OCI-LY7 (cell line): ENCODE measurements around the gene COL8A1.

Source experiments
- EZH2phosphoT487 ChIP-seq: fragments of 200-600 bp; sonication (generic); IDR thresholded peaks from 2 replicates; pipeline ENCODE4 v1.6.1; 2018; ENCODE audit warnings: low read depth, borderline replicate concordance, mild to moderate bottlenecking, mixed run types, antibody characterized with exemption, low read length, moderate library complexity, mixed read lengths
- TF ChIP-seq, protein P1 (sequence below): fragments of 200-600 bp; sonication (generic); conservative IDR thresholded peaks from 2 replicates; pipeline ENCODE4 v1.5.1; 2014; ENCODE audit warnings: mild to moderate bottlenecking, antibody characterized with exemption, low read length, moderate library complexity, mixed read lengths

DNA sequence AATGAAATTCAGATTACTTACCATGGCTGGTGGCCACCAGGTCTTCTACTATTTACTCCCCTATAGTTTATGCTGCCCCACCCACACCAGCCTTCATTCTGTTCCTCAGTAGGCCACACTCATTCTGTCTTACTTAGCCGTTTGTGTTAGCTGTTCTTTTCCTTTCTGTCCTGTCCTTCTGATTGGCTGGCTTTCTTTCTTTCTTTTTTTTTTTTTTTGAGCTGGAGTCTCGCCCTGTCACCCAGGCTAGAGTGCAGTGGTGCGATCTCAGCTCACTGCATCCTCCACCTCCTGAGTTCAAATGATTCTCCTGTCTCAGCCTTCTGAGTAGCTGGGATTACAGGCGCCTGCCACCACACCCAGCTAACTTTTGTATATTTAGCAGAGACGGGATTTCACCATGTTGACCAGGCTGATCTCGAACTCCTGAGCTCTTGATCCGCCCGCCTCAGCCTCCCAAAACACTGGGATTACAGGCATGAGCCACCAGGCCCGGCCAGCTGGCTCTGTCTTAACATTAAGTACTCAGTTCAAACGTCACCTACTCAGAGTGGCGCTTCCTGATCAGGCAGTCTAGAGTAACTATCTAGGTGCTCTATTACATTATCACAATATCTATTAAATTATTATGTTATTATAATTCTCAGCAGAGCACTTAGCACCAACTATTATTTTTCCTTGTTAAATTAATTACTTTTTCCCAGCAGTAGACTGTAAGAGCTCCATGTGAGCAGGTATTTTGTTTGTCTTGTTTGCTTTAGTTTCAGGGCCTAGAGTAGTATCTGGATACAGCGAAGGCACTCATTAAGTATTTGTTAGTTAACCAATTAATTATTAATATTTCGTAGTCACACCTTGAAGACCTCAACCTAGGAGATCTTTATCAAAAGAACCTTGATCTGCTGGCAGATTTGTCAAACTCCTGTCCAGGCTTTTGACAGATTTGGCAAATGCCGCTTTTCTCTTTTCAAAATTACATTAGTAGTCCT, 185.6 kb downstream of the COL8A1 start:
- TF ChIP-seq, protein P1, sequence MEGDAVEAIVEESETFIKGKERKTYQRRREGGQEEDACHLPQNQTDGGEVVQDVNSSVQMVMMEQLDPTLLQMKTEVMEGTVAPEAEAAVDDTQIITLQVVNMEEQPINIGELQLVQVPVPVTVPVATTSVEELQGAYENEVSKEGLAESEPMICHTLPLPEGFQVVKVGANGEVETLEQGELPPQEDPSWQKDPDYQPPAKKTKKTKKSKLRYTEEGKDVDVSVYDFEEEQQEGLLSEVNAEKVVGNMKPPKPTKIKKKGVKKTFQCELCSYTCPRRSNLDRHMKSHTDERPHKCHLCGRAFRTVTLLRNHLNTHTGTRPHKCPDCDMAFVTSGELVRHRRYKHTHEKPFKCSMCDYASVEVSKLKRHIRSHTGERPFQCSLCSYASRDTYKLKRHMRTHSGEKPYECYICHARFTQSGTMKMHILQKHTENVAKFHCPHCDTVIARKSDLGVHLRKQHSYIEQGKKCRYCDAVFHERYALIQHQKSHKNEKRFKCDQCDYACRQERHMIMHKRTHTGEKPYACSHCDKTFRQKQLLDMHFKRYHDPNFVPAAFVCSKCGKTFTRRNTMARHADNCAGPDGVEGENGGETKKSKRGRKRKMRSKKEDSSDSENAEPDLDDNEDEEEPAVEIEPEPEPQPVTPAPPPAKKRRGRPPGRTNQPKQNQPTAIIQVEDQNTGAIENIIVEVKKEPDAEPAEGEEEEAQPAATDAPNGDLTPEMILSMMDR: no peak
- TF ChIP-seq EZH2phosphoT487: no peak
